PFSK-1 (cell line): Measurements from ENCODE around the gene C1QC.

ENCODE experiments used
- POLR2AphosphoS5 ChIP-seq: IDR thresholded peaks from 2 replicates; pipeline ENCODE4 v1.6.1; 2012; ENCODE audit warnings: low read depth, mild to moderate bottlenecking, control low read depth, low read length, moderate library complexity
- SIN3A ChIP-seq: IDR thresholded peaks from 2 replicates; pipeline ENCODE4 v1.6.1; 2012; ENCODE audit warnings: mild to moderate bottlenecking, low read length, moderate library complexity, borderline replicate concordance; ENCODE audit not compliant: insufficient read depth

DNA sequence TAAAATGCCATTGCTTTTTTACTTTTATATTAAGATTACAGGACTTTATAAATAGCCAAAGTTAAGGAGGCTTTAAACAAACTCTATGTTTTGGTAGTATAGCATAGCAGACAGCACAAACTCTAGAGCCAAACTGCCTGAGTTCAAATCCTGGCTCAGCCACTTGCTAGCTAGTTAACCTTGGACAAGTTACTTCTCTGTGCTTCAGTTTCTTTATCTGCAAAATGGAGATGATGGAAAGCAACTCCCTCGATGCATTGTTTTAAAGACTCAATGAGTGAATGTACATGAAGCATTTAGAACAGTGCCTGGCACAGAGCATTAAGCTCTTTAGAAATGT lies 30.9 kb downstream of the C1QC start:
- TF ChIP-seq POLR2AphosphoS5: no peak
- no peak for TF ChIP-seq SIN3A
